Ectodermal cell (in vitro differentiated cells): ENCODE results near the gene RPP40.
"Not testable (repeated sequence)": the region's sequence is repeated elsewhere in the genome, so short reads cannot be mapped to it uniquely, and the experiment has no call there.

Experiments used
- H3K27ac ChIP-seq: 2 replicates; pipeline ENCODE4 v1.7.0; 2013; ENCODE audit warnings: mild to moderate bottlenecking, low read depth, low read length; ENCODE audit not compliant: insufficient read depth, poor library complexity, severe bottlenecking
- H3K27me3 ChIP-seq: 2 replicates; pipeline ENCODE4 v1.7.0; 2013; ENCODE audit warnings: mild to moderate bottlenecking, low read length; ENCODE audit not compliant: insufficient read depth, control insufficient read depth, poor library complexity, severe bottlenecking
- H3K36me3 ChIP-seq: one replicate; pipeline ENCODE4 v1.7.0; 2013; ENCODE audit warnings: low read length; ENCODE audit not compliant: control insufficient read depth, insufficient read depth
- H3K4me1 ChIP-seq: one replicate; pipeline ENCODE4 v1.7.0; 2013; ENCODE audit warnings: low read length; ENCODE audit not compliant: control insufficient read depth, insufficient read depth
- H3K4me3 ChIP-seq: 2 replicates; pipeline ENCODE4 v1.7.0; 2013; ENCODE audit warnings: low read depth, low read length, control low read depth; ENCODE audit not compliant: insufficient read depth
- H3K9me3 ChIP-seq: 2 replicates; pipeline ENCODE4 v1.7.0; 2013; ENCODE audit warnings: mild to moderate bottlenecking, low read length, moderate library complexity; ENCODE audit not compliant: control insufficient read depth
- WGBS, 2 experiments: methylation state at CpG; one replicate each; pipeline ENCODE4 v1.1.7; 2013; ENCODE audit warnings: missing lambda C conversion rate in 2 of 2; 5-methylcytosine and 5-hydroxymethylcytosine counted together

The RPP40 gene

DNA sequence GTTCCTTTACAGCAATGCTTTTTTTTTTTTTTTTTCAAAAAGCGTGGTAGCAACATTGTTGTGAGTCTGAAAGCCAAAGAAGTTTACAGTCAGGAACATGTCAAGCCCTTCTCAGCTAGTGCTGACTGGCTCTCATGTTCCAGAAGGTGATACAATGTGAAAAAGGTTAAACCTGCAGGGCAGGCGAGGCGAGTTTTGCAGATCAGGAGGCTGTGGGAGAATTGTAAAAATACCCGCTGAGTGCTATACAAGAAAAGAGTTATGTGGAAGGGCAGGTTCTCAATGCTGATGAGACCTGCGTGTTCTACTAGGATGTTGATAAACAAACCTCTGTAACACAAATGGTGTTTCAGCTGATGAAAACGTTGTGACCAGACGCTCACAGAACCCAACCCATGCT, 30.9 kb upstream of the RPP40 start:
- no peaks in the 10 kb centered on the region for H3K27me3 ChIP-seq
- H3K27ac ChIP-seq: no peak overlapping the region
- peaks cover 15% of the 10 kb centered on the region for H3K4me1 ChIP-seq
- 86 to 91% methylated on average over 7 of the region's 7 CpGs for WGBS, 2 experiments
- no peak overlapping the region for H3K4me3 ChIP-seq
- H3K36me3 ChIP-seq: no peaks in the 10 kb centered on the region
- no peaks in the 10 kb centered on the region for H3K9me3 ChIP-seq

DNA sequence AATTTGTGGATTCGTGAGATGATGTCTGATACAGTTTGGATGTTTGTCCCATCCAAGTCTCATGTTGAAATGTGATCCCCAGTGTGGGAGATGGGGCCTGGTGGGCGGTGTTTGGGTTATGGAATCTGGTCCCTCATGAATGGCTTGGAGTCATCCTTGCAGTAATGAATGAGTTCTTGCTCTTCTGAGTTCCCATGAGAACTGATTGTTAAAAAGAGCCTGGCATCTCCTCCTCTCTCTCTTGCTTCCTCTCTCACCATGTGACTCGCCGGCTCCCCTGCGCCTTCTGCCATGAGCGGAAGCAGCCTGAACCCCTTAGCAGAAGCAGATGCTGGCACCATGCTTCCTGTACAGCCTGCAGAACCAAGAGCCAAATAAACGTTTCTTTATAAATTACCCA, 30.5 kb upstream of the RPP40 start:
- WGBS, 2 experiments: 85 to 90% methylated on average over 7 of the region's 7 CpGs
- no peak overlapping the region for H3K4me3 ChIP-seq
- H3K27me3 ChIP-seq: no peaks in the 10 kb centered on the region
- peaks cover 15% of the 10 kb centered on the region for H3K4me1 ChIP-seq
- no peaks in the 10 kb centered on the region for H3K36me3 ChIP-seq
- H3K27ac ChIP-seq: no peak overlapping the region
- no peaks in the 10 kb centered on the region for H3K9me3 ChIP-seq

DNA sequence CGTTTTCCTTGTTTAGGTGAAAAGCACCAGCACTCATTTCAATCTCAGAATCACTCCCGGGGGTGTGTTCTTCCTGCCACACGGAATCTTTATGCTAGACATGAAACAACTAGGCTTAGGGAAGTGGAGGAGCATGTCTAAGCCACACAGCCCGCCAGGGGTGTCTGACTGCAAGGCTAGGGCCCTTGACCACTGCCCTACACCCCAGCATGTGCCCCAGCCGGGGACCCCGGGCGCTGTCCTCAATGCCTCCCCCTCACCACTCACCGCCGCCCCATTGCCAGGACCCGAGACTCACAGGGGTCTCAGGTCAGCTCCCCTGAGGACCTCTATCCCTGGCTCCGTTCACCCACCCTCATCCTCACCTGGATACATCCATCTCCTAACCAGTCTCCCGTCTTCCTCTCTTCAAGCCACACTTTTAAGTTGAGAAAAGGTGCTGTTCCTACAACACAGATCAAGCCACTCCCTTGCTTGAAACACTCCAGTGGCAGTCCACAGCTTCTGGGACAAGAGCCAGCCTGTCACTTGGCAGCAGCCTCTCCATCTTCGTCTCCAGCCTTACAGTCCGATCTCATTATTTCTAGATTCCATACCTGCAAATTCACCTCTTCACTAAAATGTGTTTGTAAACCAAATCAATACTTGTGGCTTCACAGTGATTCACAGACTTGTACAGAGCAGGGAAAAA, 29.5 kb upstream of the RPP40 start:
- 87 to 91% methylated on average over 11 to 12 of the region's 14 CpGs for WGBS, 2 experiments
- not testable (repeated sequence) for H3K36me3 ChIP-seq, H3K27me3 ChIP-seq, H3K27ac ChIP-seq, H3K9me3 ChIP-seq, H3K4me3 ChIP-seq
- H3K4me1 ChIP-seq: peaks cover 15% of the 10 kb centered on the region

DNA sequence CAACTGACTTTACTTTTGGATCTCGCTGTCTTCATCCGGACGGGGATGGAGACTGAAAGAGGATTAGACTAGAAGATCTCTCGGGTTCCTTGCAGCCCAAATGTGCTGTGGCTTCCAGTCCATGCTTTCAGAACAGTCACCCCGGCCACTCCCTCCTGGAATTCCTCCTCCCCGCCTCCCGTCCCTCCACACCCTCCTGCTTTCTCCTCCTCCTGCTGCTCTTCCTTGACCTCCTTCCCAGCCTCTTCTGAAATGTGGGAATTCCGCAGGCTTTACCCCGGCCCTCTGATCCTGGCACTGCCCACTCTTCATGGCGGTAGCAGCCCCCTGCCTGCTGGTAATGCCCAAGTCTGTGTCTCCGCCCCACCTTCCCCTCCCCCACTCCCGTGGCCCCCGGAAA, 28.9 kb upstream of the RPP40 start:
- peaks cover 15% of the 10 kb centered on the region for H3K4me1 ChIP-seq
- not testable (repeated sequence) for H3K4me3 ChIP-seq, H3K27me3 ChIP-seq, H3K27ac ChIP-seq, H3K36me3 ChIP-seq, H3K9me3 ChIP-seq
- 30 to 39% methylated on average over 13 of the region's 13 CpGs for WGBS, 2 experiments

DNA sequence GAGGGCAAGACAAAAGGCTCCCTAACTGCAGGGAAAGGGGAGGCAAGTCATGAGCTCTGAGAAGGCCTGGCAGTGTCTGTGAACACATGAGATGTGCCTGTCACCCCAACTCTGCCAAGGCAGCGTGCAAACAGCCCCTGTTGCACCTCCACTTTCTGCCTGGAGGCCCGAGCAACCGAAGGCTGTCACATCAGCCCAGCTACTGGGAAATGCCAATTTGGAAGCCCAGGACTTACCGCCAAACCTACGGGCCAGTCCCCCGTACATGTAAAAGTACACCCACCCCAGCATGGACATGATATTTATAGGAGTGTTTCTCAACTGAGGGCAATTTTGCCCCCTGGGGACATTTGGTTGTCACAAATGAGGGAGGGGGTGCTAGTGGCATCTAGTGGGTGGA, 27.3 kb upstream of the RPP40 start:
- Histone ChIP-seq H3K36me3 (no peaks in the 10 kb centered on the region), H3K27me3 (no peaks in the 10 kb centered on the region), H3K27ac (no peak overlapping the region), H3K4me1 (peaks cover 12% of the 10 kb centered on the region), H3K4me3 (no peak overlapping the region), H3K9me3 (no peaks in the 10 kb centered on the region)
- WGBS, 2 experiments: 94 to 96% methylated on average over 6 of the region's 6 CpGs

DNA sequence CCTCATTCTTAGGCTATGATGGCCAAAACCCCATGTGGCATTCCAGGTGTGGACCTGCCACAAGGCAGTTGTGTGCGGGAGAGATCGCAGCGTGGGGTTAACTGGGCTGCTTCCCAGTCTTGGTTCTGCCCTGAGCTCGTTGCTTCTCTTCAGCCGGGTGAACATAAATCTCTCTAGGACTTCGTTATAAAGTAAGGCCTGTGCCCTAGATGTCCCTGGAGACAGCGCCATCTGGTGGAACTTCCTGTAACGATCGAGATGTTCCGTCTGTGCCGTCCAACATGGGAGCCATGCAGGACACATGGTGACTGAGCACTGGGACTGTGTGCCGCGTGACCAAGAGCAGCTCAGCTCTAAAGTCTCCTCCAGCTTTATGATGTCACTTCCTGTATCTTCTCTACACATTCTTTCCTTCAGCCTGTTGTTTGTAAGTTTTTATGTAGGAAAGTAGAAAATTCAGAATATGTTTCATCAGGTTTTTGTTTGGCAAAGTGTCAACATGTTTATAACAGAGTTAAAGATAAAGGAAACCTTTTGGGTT, 26.8 kb upstream of the RPP40 start:
- Histone ChIP-seq H3K36me3 (no peaks in the 10 kb centered on the region), H3K4me3 (no peak overlapping the region), H3K27ac (no peak overlapping the region), H3K9me3 (no peaks in the 10 kb centered on the region), H3K27me3 (no peaks in the 10 kb centered on the region), H3K4me1 (peaks cover 16% of the 10 kb centered on the region)
- WGBS, 2 experiments: 24% methylated on average over 13 of the region's 13 CpGs

DNA sequence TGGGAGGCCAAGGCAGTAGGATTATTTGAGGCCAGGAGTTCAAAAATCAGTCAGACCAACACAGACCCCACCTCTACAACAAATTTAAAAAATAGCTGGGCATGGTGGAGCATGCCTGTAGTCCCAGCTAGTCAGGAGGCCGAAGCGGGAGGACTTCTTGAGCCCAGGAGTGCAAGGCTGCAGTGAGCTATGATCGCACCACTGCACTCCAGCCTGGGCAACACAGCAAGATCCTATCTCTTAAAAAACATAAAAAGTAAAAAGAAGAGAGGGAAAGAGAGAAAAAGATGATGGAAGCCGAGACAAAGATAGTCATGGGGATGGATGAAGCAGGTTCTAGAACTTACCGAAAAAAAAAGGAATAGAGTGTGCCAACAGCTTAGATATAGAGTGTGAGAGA, 25.8 kb upstream of the RPP40 start:
- WGBS, 2 experiments: 89 to 94% methylated on average over 5 of the region's 5 CpGs

GRCh38 chr6:5028921-5029320, 25.1 kb upstream of the RPP40 start:
- Histone ChIP-seq H3K36me3 (no peaks in the 10 kb centered on the region), H3K27me3 (no peaks in the 10 kb centered on the region), H3K4me1 (peaks cover 16% of the 10 kb centered on the region), H3K9me3 (no peaks in the 10 kb centered on the region), H3K27ac (no peak overlapping the region), H3K4me3 (no peak overlapping the region)
- WGBS, 2 experiments: 88 to 90% methylated on average over 5 of the region's 5 CpGs

More for the DNA sequence above, 25.8 kb upstream of the RPP40 start:
- H3K27me3 ChIP-seq: no peaks in the 10 kb centered on the region
- H3K4me3 ChIP-seq: no peak overlapping the region
- no peak overlapping the region for H3K27ac ChIP-seq
- H3K4me1 ChIP-seq: peaks cover 19% of the 10 kb centered on the region
- no peaks in the 10 kb centered on the region for H3K9me3 ChIP-seq
- H3K36me3 ChIP-seq: no peaks in the 10 kb centered on the region

- Histone ChIP-seq H3K4me3 (no peak overlapping the region), H3K27ac (no peak overlapping the region), H3K36me3 (no peaks in the 10 kb centered on the region), H3K4me1 (peaks cover 16% of the 10 kb centered on the region), H3K9me3 (no peaks in the 10 kb centered on the region), H3K27me3 (no peaks in the 10 kb centered on the region)
- 94 to 97% methylated on average over 7 of the region's 7 CpGs for WGBS, 2 experiments
These were observed 24.5 kb upstream of the RPP40 start for GRCh38 chr6:5028301-5028700.

GRCh38 chr6:5025911-5026819, 22.3 kb upstream of the RPP40 start:
- Histone ChIP-seq H3K9me3 (no peaks in the 10 kb centered on the region), H3K27ac (peak overlapping the region; percentile 85), H3K4me3 (peak overlapping the region; percentile 22), H3K36me3 (no peaks in the 10 kb centered on the region), H3K27me3 (no peaks in the 10 kb centered on the region), H3K4me1 (peaks cover 10% of the 10 kb centered on the region)
- WGBS, 2 experiments: 1 to 3% methylated on average over 34 to 35 of the region's 35 CpGs
